Calu3 (cell line): ENCODE data around the gene TMEM269. TPM values are rescaled to one million over a fixed set of nuclear protein-coding genes. Genes with fewer than 3 reads are reported as not detected.
A peak's percentile ranks its signal among the peaks of the same experiment; 100 is the strongest.

ENCODE experiments used
- BruUV-seq: library from RNA; stranded (reverse); fragments of 400-500 nt; replicated peaks from 2 replicates; lab custom pipeline; 2021; lab: Mats Ljungman, UMichigan
- CTCF ChIA-PET: fragments of 300-600 bp; sonication (Branson Sonifier 250); formaldehyde crosslinking; loops from one replicate; lab custom pipeline; 2022; ENCODE audit warnings: antibody characterized with exemption; lab: Charles Lee
- DNase-seq: peaks from one replicate; pipeline ENCODE4 v3.0.0; 2022
- H3K27ac Mint-ChIP-seq: one replicate; pipeline ENCODE4 v1.8.0; 2022; ENCODE audit warnings: mixed read lengths; ENCODE audit not compliant: unreplicated experiment
- H3K27me3 Mint-ChIP-seq: one replicate; pipeline ENCODE4 v1.8.0; 2022; ENCODE audit warnings: mixed read lengths; ENCODE audit not compliant: unreplicated experiment
- H3K36me3 Mint-ChIP-seq: one replicate; pipeline ENCODE4 v1.8.0; 2022; ENCODE audit warnings: mild to moderate bottlenecking, moderate library complexity, mixed read lengths; ENCODE audit not compliant: insufficient read depth, unreplicated experiment
- H3K4me1 Mint-ChIP-seq: one replicate; pipeline ENCODE4 v1.8.0; 2022; ENCODE audit warnings: mild to moderate bottlenecking, low read depth, mixed read lengths; ENCODE audit not compliant: unreplicated experiment
- H3K4me3 Mint-ChIP-seq: one replicate; pipeline ENCODE4 v1.8.0; 2022; ENCODE audit warnings: mild to moderate bottlenecking, low read depth, moderate library complexity, mixed read lengths; ENCODE audit not compliant: unreplicated experiment
- H3K9me3 Mint-ChIP-seq: one replicate; pipeline ENCODE4 v1.8.0; 2022; ENCODE audit warnings: low read depth, mixed read lengths; ENCODE audit not compliant: unreplicated experiment
- CTCF ChIP-seq: fragments of 200-600 bp; IDR thresholded peaks from one replicate; pipeline ENCODE4 v1.8.0; 2022; ENCODE audit warnings: antibody characterized with exemption; ENCODE audit not compliant: unreplicated experiment
- intact Hi-C: fragments of 100-400 bp; cut with micrococcal nuclease; formaldehyde crosslinking; loops from one replicate; pipeline ENCODE4 v1.10.0; 2022; ENCODE audit not compliant: unreplicated experiment
- total RNA-seq: library from RNA; stranded (reverse); gene quantifications from 2 replicates; pipeline ENCODE4 v1.2.3, GENCODE V29; 2022

The TMEM269 gene
- total RNA-seq, 1 experiment from 2014 or later = 0.94 TPM

GRCh38 chr1:42756956-42757891, 27.6 kb upstream of the TMEM269 start:
- BruUV-seq = no TSS peak
- H3K27me3 Mint-ChIP-seq = no peaks in the 10 kb centered on the region
- peak; percentile 66 for TF ChIP-seq CTCF
- no peaks in the 10 kb centered on the region for H3K9me3 Mint-ChIP-seq
- CTCF ChIA-PET = interaction anchor here (0.9 to 1.0 kb wide), 2 partner anchors 9 to 179 kb away, joined by 3 read pairs; no protein-coding TSS in a partner anchor
- no peak overlapping the region for H3K27ac Mint-ChIP-seq
- H3K4me3 Mint-ChIP-seq = no peak overlapping the region
- no peaks in the 10 kb centered on the region for H3K4me1 Mint-ChIP-seq
- H3K36me3 Mint-ChIP-seq = peaks cover 8% of the 10 kb centered on the region
- DNase-seq = peak; percentile 33
- intact Hi-C loops = no loop called here

- H3K27ac Mint-ChIP-seq = no peak overlapping the region
- H3K9me3 Mint-ChIP-seq = no peaks in the 10 kb centered on the region
- H3K27me3 Mint-ChIP-seq = no peaks in the 10 kb centered on the region
- H3K4me1 Mint-ChIP-seq = no peaks in the 10 kb centered on the region
- intact Hi-C loops = no loop called here
- no peak for TF ChIP-seq CTCF
- H3K4me3 Mint-ChIP-seq = no peak overlapping the region
- peaks cover 6% of the 10 kb centered on the region for H3K36me3 Mint-ChIP-seq
- DNase-seq = no peak
- CTCF ChIA-PET = no interaction called here
- no TSS peak for BruUV-seq
Observed at GRCh38 chr1:42757892-42758275, 26.9 kb upstream of the TMEM269 start.

- no peak overlapping the region for H3K27ac Mint-ChIP-seq
- H3K4me1 Mint-ChIP-seq = no peaks in the 10 kb centered on the region
- BruUV-seq = no TSS peak
- CTCF ChIA-PET = no interaction called here
- no peak overlapping the region for H3K4me3 Mint-ChIP-seq
- no peaks in the 10 kb centered on the region for H3K27me3 Mint-ChIP-seq
- peaks cover 6% of the 10 kb centered on the region for H3K36me3 Mint-ChIP-seq
- no peaks in the 10 kb centered on the region for H3K9me3 Mint-ChIP-seq
- TF ChIP-seq CTCF = no peak
- intact Hi-C loops = no loop called here
- DNase-seq = no peak
Observed at GRCh38 chr1:42758641-42759040, 26.1 kb upstream of the TMEM269 start.

GRCh38 chr1:42759114-42759513, 25.7 kb upstream of the TMEM269 start:
- no peak for DNase-seq
- Mint-ChIP-seq H3K27ac (no peak overlapping the region), H3K9me3 (no peaks in the 10 kb centered on the region), H3K36me3 (peaks cover 6% of the 10 kb centered on the region), H3K4me3 (no peak overlapping the region), H3K27me3 (no peaks in the 10 kb centered on the region), H3K4me1 (no peaks in the 10 kb centered on the region)
- BruUV-seq = no TSS peak
- intact Hi-C loops = no loop called here
- CTCF ChIA-PET = no interaction called here
- TF ChIP-seq CTCF = no peak
